MM.1S (cell line): ENCODE data around the gene GAK.

Source experiments
- DNase-seq: peaks from one replicate; pipeline ENCODE4 v3.0.0-alpha.2; 2015
- H2AFZ ChIP-seq: fragments of 300-600 bp; sonication (generic); 2 replicates; pipeline ENCODE4 v1.6.0; 2016; ENCODE audit warnings: antibody characterized with exemption, low read length
- H3F3A ChIP-seq: fragments of 300-600 bp; sonication (generic); 2 replicates; pipeline ENCODE4 v1.6.1; 2016; ENCODE audit warnings: mild to moderate bottlenecking, antibody characterized with exemption, low read length, moderate library complexity, mixed read lengths; ENCODE audit not compliant: insufficient read depth
- H3K27ac ChIP-seq: fragments of 300-600 bp; sonication (generic); 2 replicates; pipeline ENCODE4 v1.5.1; 2016; ENCODE audit warnings: mild to moderate bottlenecking, low read length
- H3K27me3 ChIP-seq: fragments of 300-600 bp; sonication (generic); replicated peaks from 2 replicates; pipeline ENCODE4 v1.6.0; 2016; ENCODE audit warnings: low read length; ENCODE audit not compliant: insufficient read depth
- H3K36me3 ChIP-seq: fragments of 300-600 bp; sonication (generic); replicated peaks from 2 replicates; pipeline ENCODE4 v1.6.1; 2016; ENCODE audit warnings: mild to moderate bottlenecking, low read length, mixed read lengths; ENCODE audit not compliant: insufficient read depth
- H3K4me1 ChIP-seq: fragments of 300-600 bp; sonication (generic); 2 replicates; pipeline ENCODE4 v1.6.1; 2016; ENCODE audit warnings: low read length, mixed read lengths
- H3K4me2 ChIP-seq: fragments of 300-600 bp; sonication (generic); 2 replicates; pipeline ENCODE4 v1.6.0; 2016; ENCODE audit warnings: low read depth, low read length
- H3K4me3 ChIP-seq: fragments of 300-600 bp; sonication (generic); 2 replicates; pipeline ENCODE4 v1.5.1; 2016; ENCODE audit warnings: low read length, mixed read lengths
- H3K79me2 ChIP-seq: fragments of 300-600 bp; sonication (generic); 2 replicates; pipeline ENCODE4 v1.6.1; 2016; ENCODE audit warnings: mixed run types, low read length, mixed read lengths
- H3K9ac ChIP-seq: fragments of 300-600 bp; sonication (generic); 2 replicates; pipeline ENCODE4 v1.6.1; 2016; ENCODE audit warnings: low read length, mixed read lengths
- H3K9me2 ChIP-seq: fragments of 300-600 bp; sonication (generic); replicated peaks from 2 replicates; pipeline ENCODE4 v1.6.1; 2016; ENCODE audit warnings: mild to moderate bottlenecking, low read length, mixed read lengths; ENCODE audit not compliant: insufficient read depth
- H3K9me3 ChIP-seq: fragments of 300-600 bp; sonication (generic); replicated peaks from 2 replicates; pipeline ENCODE4 v1.6.1; 2016; ENCODE audit warnings: mild to moderate bottlenecking, low read length, mixed read lengths; ENCODE audit not compliant: insufficient read depth
- H4K20me1 ChIP-seq: fragments of 300-600 bp; sonication (generic); 2 replicates; pipeline ENCODE4 v1.6.1; 2016; ENCODE audit warnings: mild to moderate bottlenecking, low read length, moderate library complexity, mixed read lengths; ENCODE audit not compliant: insufficient read depth
- CTCF ChIP-seq: fragments of 300-600 bp; sonication (generic); IDR thresholded peaks from 2 replicates; pipeline ENCODE4 v1.5.1; 2016; ENCODE audit warnings: antibody characterized with exemption, low read length, mixed read lengths
- EZH2 ChIP-seq: fragments of 300-600 bp; sonication (generic); optimal IDR thresholded peaks from 2 replicates; pipeline ENCODE3; 2017; ENCODE audit warnings: low read depth, mild to moderate bottlenecking, antibody characterized with exemption, low read length, mixed read lengths
- EZH2phosphoT487 ChIP-seq: fragments of 300-600 bp; sonication (generic); IDR thresholded peaks from 2 replicates; pipeline ENCODE4 v1.6.1; 2018; ENCODE audit warnings: antibody characterized with exemption, low read length

Gene GAK

GRCh38 chr4:831483-831805 lies 100.7 kb downstream of the GAK start:
- Histone ChIP-seq H2AFZ (no peak overlapping the region), H3F3A (no peaks in the 10 kb centered on the region), H3K4me3 (no peak overlapping the region), H4K20me1 (no peaks in the 10 kb centered on the region), H3K9ac (no peak overlapping the region), H3K27me3 (no peaks in the 10 kb centered on the region), H3K79me2 (no peaks in the 10 kb centered on the region), H3K9me2 (no peaks in the 10 kb centered on the region), H3K36me3 (no peaks in the 10 kb centered on the region), H3K27ac (no peak overlapping the region), H3K9me3 (no peaks in the 10 kb centered on the region), H3K4me2 (no peak overlapping the region), H3K4me1 (no peaks in the 10 kb centered on the region)
- no peak for DNase-seq
- TF ChIP-seq EZH2, result no peak
- no peak for TF ChIP-seq CTCF
- no peak for TF ChIP-seq EZH2phosphoT487

DNA sequence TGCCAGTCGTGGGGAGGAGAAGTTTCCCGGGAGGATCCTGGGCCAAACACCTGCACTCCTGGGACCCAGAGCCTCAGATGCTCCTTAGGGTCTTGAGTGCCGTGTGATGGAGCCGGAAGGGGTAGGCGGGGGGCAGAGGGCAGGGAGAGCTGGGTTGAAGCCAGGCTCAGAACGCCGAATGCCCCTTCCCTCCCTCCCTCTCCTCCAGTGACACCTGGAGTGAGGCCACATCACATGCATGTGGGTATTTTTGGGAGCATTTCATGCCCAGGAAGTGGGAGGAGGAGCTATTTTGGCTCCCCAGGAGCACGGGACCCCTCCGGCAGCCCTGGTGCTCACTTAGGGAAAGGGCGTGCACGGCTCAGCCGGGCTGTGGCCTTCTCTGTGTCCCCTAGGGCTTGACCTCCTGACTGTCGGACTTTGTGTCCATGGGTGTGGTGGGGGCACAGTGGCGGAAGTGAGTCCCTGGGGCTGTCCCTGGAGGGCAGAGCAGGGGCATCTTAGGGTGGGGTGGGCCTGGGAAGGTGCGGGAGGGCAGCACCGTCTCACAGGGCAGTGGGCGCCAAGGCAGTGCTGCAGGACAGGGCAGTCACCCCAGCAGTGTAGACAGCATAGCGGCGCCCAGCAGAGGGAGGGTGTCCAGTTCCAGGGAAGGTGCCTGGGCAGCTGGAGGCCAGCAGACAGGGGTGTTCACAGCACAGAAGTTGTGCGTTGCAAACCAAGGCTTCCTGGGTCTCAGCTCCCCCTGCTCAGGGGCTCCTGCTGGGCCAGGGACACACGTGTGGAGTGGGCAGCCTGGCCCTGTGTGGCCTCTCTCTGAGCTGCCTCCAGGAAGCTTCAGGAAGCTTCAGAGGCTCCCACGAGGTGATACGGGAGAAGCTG lies 101.3 kb downstream of the GAK start:
- TF ChIP-seq EZH2 (no peak), CTCF (no peak), EZH2phosphoT487 (no peak)

DNA sequence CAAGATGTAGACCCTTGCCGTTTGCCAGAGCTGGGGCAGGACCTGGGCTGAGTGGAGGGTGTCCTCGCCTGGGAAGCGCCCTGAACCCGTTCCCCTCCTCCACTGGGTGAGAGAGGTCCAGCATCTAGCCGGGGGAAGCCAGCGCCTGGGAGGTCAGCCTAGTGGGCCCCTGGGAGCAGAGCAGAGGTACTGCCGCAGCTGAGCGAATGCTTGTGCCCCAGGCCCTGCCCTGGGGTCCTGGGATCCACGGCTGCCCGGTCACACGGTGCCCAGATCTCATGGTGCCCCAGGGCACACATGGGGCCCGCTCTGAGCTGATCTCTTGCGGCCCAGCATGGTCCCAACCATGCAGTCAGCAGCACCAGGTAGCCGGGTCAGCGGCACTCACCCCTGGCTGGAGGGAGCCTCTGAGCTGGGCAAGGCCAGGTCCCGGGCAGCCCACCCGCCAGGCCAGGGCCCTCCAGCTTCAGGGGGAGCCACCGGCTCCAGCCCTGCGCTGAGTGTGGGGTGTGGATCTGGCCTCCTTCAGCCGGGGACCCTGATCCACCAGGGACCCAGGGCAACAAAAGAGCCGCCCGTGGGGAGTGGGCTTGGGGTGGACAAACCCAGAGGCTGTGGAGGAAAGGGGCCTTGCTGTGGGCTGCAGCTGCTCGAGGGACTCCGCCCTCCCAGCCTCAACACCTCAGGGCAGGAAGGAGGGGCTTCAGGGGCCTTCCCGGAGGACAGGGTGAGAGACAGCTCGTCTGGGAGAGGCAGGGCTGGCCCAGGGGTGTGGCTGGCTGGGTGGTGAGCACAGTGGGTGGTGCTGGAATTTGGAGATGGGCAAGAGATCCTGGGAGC lies 102.1 kb downstream of the GAK start:
- Histone ChIP-seq H3K9me2 (no peaks in the 10 kb centered on the region), H2AFZ (no peak overlapping the region), H3K36me3 (no peaks in the 10 kb centered on the region), H3F3A (no peaks in the 10 kb centered on the region), H3K9me3 (no peaks in the 10 kb centered on the region), H3K4me2 (no peak overlapping the region), H3K9ac (no peak overlapping the region), H3K27me3 (no peaks in the 10 kb centered on the region), H3K27ac (no peak overlapping the region), H3K4me3 (no peak overlapping the region), H3K4me1 (no peaks in the 10 kb centered on the region), H3K79me2 (no peaks in the 10 kb centered on the region), H4K20me1 (no peaks in the 10 kb centered on the region)
- no peak for DNase-seq
- TF ChIP-seq EZH2phosphoT487 (no peak), CTCF (no peak)

More for the DNA sequence above, 101.3 kb downstream of the GAK start:
- Histone ChIP-seq H3F3A (no peaks in the 10 kb centered on the region), H3K27ac (no peak overlapping the region), H3K27me3 (no peaks in the 10 kb centered on the region), H3K9ac (no peak overlapping the region), H3K4me3 (no peak overlapping the region), H4K20me1 (no peaks in the 10 kb centered on the region), H3K36me3 (no peaks in the 10 kb centered on the region), H3K9me2 (no peaks in the 10 kb centered on the region), H3K9me3 (no peaks in the 10 kb centered on the region), H3K79me2 (no peaks in the 10 kb centered on the region), H2AFZ (no peak overlapping the region), H3K4me1 (no peaks in the 10 kb centered on the region), H3K4me2 (no peak overlapping the region)
- DNase-seq, result no peak
